Upper lobe of left lung (tissue), 4 donors: ENCODE measurements around the gene SLC38A9.

Source experiments
- CTCF ChIP-seq, 6 experiments: fragments of 450-650 bp in 4 of 6; fragments of 200-600 bp in 2 of 6; sonication (generic) in 2 of 6; IDR thresholded peaks; one replicate each; pipeline ENCODE4 v1.5.1; 2016 to 2019; ENCODE audit warnings: antibody characterized with exemption in 6 of 6
- POLR2A ChIP-seq, 4 donors: fragments of 450-650 bp; IDR thresholded peaks; one replicate each; pipeline ENCODE4 v1.5.1; 2016 to 2017; ENCODE audit warnings: antibody characterized with exemption in 4 of 4, mild to moderate bottlenecking in 2 of 4

GRCh38 chr5:55577353-55578060, 134.6 kb downstream of the SLC38A9 start:
- TF ChIP-seq POLR2A (IDR thresholded peaks at IDR 0.05): no peak
- TF ChIP-seq CTCF (IDR thresholded peaks at IDR 0.05): no peak
